Measurements from ENCODE around the gene CCSER1.
"Not testable (repeated sequence)": the region's sequence is repeated elsewhere in the genome, so short reads cannot be mapped to it uniquely, and the experiment has no call there.

CCSER1 gene

DNA sequence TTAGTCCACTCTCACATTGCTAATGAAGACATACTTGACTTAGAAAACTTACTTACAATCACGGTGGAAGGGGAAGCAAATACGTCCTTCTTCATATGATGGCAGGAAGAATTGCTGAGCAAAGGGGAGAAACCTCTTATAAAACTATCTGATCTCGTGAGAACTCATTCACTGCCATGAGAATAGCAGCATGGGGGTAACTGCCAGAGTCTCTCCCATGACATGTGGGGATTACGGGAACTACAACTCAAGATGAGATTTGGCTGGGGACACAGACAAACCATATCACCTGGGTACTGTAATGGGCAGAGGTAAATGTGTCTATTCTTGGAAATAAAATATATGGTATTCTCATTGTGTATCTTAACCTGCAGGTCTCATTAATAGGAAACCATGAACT, 1464.9 kb downstream of the CCSER1 start:
- DNase-seq (ENCODE audit: low spot score) = no peak

DNA sequence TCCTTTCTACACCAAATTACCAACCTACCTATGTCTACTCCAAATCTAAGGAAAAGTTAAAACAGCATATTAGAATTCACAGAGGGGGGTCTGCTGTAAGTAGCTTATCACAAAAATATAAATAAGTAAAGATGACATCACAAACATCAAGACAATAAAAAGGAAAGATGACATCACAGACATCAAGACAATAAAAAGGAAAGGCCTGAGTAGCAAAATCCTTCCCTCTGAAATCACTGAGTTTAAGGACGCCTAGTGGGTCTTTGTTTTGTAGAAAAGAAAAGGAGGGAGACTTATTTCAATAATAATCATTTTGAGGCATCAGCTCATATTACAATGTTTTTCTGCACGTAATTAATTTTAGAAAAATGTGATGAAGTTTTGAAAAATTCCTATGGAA, 1469.5 kb downstream of the CCSER1 start:
- DNase-seq (ENCODE audit: low spot score) = no peak

DNA sequence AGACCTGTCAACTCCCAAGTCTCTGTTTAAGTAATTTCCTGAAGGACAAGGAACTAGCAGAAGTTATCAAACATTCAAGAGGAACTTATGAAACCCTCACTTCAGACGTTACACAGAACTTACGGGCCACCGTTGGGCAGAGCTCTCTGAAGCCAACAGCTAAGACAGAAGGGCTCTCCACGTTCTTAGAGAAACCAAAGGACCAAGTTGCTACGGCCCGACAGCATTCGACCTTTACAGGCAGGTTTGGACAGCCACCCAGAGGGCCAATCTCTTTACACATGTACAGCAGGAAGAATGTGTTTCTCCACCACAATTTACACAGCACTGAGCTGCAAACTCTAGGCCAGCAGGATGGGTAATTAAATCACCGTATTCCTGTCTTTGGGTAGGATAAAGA, 1471.5 kb downstream of the CCSER1 start:
- no peak for DNase-seq (ENCODE audit: low spot score)

DNA sequence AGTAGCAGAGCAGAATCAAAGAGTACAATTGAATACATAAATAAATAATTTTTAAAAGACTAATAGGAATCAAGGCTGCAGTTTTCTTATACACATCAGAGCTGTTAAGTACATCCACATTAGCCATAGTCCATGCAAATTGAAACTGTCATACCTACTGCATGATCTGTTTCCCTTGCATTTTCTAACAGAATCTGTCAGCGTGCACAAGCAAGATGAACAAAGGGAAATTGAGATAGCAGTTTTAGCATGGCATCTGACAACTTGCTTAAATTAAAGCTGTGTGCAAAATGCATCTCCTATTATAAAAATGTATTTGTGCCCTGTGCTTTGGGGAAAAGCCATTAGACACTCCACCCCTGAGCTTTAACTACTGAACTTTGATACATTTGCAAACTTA, 1473.1 kb downstream of the CCSER1 start:
- DNase-seq (ENCODE audit: low spot score) = no peak

DNA sequence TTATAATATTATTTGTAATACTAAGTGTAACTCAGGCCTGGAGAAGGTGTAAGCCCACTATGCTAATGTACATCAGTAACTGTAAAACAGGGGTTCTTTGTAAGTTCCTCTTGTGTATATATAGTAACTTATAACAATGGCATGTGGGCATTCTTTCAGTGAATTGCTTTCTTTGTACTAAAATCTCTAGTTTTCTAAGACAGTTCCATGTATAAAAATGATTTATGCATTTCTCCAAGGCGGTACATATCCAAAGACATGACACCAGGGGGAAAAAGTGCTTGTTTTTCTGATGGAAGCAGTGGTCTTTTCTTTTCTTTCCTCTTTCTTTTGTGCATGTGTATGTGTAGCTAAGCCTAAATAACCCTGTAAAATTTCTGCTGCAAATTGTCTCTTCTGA, 1474.2 kb downstream of the CCSER1 start:
- DNase-seq (ENCODE audit: low spot score) = no peak

DNA sequence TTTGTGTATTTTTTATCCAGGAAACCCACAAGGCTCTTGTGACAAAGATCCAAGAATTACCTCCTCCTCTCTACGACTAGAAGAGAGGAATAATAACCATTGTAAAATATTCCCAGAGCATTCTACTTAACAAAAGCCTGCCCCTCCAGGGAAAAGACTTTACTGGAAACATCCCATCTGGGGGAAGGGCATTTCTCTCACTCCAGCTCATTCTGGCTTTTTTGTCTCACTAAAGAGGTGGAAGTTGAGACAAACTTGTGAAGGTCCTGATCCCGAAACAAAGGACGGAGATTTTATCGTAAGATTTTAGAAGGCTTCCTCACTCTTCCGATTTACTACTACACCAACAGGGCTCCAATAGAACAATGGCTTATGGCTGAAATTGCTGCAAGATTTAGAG, 1484.6 kb downstream of the CCSER1 start:
- no peak for DNase-seq (ENCODE audit: low spot score)

DNA sequence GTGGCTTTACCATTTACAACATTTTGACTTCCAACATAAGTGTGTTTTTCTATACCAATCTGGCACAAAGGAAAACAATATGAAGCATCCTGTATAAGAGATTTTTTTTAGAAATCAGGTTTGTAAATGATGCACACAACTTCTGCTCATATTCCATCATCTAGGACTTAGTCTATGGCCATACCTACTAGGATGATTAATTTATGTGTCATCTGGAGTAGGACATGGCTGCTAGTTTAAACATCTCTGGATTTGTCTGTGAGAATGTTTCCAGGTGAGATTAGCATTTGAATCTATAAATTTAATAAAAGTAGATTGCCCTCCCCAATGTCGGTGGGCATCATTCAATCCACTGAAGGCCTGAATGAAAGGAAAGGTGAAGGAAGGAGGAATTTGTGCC, 1493.8 kb downstream of the CCSER1 start:
- DNase-seq (ENCODE audit: low spot score) = no peak

DNA sequence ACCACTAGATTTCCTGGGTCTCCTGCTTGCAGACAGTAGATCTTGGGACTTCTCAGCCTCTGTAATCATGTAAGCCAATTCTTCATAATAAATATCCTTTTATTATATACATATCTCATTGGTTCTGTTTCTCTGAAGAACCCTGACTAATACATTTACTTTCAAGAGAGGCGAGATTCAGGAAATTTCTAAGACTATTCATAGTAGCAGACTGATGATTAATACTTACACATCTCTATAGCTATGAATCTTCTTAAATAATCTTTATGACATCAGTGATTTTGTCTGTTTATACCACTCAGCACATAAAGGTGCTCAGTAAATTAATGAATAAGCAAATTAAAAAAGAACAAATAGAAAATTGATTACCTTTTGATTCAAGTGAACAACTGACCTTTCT, 1494.3 kb downstream of the CCSER1 start:
- DNase-seq (ENCODE audit: low spot score) = no peak

DNA sequence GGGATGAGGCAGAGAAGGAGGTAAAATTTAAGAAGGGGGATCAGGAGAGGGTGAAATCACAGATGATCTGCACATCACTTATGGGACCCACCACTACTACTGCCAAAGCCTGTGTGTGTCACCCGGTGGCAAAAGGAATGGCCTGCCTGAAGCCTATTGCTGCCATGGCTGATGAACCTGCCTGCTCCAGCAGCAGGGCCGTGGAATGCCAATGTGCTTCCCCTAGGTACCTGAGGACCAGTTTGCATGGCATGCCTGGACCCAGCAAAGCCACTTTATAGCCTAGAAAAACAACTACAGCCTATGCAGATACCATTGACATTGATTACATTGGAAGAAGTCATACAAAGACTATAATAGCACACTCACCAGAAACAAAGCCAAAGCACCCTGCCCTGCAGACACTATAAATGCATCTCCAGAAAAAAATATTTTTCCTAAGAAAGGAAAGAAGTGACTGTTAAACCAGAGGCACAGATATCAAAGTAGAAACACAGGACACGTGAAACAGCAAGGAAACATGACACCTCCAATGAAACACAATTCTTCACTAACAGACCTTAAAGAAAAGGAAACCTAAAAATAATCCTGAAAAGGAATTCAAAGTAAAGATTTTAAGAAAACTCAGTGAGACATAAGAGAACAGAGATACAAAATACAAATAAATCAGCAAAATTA, 1495.9 kb downstream of the CCSER1 start:
- DNase-seq (ENCODE audit: low spot score) = no peak

DNA sequence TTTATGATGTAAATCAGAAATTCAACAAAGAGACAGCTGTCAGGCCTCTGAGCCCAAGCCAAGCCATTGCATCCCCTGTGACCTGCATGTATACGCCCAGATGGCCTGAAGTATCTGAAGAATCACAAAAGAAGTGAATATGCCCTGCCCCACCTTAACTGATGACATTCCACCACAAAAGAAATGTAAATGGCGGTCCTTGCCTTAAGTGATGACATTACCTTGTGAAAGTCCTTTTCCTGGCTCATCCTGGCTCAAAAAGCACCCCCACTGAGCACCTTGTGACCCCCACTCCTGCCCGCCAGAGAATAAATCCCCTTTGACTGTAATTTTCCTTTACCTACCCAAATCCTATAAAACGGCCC, 1496.4 kb downstream of the CCSER1 start:
- not testable (repeated sequence) for DNase-seq (ENCODE audit: low spot score)

DNA sequence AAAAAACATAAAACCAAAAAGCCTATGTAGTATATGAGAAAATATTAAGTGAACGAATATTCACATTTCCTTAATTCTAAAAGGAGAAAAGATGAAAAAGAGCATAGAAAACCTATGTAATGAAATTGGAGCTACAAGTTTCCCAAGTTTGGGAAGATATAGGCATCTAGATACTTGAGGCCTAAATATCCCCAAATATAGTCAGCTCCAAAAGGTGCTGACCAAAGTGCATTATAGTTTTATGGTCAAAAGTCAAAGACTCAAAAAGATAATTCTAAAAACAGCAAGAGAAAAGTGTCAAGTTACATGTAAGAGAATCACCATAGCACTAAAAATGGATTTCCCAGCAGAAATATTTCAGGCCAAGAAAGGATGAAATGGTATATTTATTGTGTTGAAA, 1502.9 kb downstream of the CCSER1 start:
- DNase-seq (ENCODE audit: low spot score) = no peak

DNA sequence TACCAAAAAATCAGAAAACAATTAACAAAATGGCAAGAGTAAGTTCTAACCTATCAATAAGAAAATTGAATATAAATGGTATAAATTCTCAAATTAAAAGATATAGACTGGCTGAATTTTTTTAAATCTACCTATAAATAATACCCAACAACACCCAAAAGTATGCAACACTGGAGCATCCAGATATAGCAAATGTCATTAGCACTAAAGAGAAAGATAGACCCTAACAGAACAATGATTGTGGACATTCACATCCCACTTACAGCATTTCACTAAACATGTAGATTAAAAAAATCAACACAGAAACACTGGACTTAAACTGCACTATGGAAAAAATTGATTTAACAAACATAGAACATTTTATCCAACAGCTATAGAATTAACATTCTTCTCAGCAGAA, 1503.6 kb downstream of the CCSER1 start:
- no peak for DNase-seq (ENCODE audit: low spot score)

DNA sequence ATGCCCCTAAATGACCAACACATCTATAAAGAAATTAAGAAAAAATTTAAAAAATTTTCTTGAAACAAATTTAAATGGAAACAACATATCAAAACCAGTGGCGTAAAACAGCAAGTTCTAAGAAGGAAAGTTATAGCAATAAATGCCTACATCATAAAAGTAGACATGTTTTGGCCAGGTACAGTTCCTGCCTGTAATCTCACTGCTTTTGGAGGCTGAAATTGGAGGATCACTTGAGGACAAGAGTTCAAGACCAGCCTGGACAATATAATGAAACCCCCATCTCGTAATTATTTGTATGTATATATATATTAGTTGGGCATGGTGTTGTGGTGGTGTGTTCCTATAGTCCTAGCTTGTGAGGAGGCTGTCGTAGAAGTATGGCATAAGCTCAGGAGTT, 1504.1 kb downstream of the CCSER1 start:
- DNase-seq (ENCODE audit: low spot score) = no peak

DNA sequence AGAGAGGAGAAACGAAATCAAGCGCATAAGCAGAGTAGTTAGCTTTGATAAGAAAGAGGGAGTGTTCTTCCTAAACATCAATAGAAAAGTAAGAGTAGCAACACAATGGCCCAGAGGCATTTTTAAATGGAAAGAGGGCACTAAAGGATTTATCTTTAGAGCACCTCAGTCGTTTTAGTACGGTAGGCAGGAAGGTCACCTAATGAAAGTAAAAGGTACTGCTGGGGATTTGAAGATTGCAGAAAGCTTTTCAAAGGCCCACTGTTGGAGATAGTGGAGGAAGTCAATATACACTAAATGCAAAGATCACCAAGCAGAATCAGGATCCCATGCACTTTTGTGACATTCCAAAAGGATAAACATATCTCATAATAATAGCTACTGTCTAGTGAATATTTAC, 1508.9 kb downstream of the CCSER1 start:
- no peak for DNase-seq (ENCODE audit: low spot score)
